Tongue (tissue), 2 donors: Measurements from ENCODE around the gene ASB6. TPM values are rescaled to one million over a fixed set of nuclear protein-coding genes. Genes with fewer than 3 reads are reported as not detected.

Experiments
- DNase-seq: peaks from one replicate; pipeline ENCODE4 v3.0.0-alpha.2; 2015
- total RNA-seq: library from RNA; depleted of rRNA; stranded (reverse); fragments of >200 nt; gene quantifications from one replicate; pipeline ENCODE4 v1.2.3, GENCODE V29; 2014

Gene ASB6, protein sequence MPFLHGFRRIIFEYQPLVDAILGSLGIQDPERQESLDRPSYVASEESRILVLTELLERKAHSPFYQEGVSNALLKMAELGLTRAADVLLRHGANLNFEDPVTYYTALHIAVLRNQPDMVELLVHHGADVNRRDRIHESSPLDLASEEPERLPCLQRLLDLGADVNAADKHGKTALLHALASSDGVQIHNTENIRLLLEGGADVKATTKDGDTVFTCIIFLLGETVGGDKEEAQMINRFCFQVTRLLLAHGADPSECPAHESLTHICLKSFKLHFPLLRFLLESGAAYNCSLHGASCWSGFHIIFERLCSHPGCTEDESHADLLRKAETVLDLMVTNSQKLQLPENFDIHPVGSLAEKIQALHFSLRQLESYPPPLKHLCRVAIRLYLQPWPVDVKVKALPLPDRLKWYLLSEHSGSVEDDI
- 11.7 TPM for total RNA-seq

GRCh38 chr9:129641750-129642585 lies at the start of gene ASB6:
Gene ASB6, minus strand, starts transcription at chr9:129642151. Its CDS starts 152 bp downstream, at chr9:129641999.
- DNase-seq: peak; percentile 98

DNA sequence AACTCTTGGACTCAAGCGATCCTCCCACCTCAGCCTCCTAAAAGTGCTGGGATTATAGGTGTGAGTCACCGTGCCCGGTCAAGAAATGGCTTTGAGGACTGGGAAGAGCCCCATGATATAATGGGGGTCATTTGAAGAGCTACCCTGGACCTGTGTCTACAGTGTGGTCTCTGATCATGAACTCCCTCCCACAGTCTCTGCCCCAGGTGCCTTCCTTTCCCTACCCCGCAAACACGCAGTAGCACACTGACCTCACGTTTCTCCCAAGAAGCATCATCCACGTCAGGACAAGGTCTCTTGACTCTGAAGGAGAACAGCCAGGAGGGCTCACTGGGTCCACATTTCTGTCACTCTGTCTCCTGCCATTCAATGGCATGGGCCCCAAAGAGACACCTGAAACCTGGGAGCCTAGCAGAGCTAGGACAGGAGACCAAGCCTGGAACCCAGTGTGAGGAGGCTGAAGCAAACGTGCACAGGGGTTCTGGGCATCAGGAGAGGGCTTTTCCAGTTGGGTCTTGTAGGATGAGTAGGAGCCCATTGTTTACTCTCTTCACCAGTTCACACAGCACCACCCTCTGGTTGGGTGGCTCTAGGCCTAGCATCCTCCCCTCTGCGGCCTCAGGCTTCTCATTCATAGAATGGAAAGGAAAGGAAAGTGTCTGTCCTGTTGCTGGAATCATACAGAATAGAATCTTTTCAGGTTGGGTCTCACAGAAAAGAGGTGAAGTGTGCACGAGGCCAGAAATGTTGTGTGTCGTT lies 46.5 kb upstream of the ASB6 start:
- no peak for DNase-seq

- DNase-seq: no peak
Observed at GRCh38 chr9:129687391-129687790, 45.4 kb upstream of the ASB6 start.

DNA sequence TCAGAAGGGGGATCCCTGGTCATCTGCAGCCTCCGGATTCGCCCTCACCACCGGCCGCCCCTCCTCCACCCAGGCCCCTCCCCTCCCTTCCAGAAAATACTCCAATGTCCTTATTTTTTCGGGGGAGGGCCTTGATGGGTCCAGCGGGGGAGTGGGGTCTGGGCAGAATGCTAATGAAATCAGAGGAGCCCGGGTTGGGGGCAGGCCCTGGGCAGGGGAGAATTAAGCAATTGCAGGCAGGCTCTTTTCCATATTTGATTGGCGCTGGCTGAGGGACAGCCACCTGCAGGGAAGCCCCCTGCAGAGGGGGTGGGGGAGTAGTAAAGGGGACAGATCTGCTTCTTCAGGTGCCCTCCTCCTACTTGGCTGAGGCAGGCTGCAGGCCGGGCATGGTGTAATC lies 44.8 kb upstream of the ASB6 start:
- no peak for DNase-seq

GRCh38 chr9:129685933-129686259 lies 43.9 kb upstream of the ASB6 start:
- DNase-seq: no peak

DNA sequence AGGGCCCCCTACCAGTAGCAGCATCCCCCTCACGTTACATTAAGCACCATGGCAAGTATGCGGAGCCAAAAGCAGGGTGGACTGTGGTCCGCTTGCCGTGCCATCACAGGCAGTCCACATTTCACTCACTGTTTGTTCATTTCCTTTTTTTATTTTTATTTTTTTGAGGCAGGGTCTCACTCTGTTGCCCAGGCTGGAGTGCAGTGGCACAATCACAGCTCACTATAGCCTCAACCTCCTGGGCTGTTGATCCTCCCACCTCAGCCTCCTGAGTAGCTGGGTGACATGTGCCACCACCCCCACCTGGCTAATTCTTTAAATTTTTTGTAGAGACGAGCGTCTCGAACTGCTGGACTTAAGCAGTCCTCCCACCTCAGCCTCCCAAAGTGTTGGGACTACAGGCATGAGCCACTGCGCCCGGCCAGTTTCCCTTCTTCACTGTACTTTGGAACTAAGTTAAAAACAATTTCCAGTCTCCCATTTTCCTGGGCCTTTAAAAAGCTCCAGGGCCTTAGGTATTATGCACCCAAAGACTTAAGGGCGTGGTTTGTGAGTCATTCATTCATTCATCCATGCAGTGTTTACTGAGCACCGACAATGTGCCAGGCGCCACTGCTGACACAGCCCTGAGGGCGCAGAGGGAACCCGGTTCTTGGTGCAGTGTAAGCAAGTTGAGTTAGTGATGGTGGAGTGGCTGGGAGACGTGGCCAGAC lies 43.4 kb upstream of the ASB6 start:
- DNase-seq: no peak

DNA sequence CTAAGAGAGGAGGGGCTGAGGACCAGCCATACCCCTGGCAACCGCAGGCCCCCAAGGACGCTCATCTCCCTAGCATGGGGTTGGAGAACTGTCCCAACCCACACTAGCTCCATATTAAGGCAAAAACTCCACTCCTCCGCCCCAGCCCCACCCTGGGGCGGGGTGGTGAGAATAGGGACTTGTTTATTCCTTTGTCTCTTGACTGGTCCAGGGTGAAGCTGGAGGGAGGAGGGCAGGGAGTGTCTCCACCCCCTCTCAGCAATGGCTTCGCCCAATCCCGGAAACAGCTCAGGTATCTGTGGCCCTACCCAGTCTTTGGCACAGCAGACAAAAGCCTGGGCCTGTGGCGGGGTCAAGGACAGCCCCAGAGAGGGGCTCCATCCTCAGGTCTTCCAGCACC lies 40.4 kb upstream of the ASB6 start:
- DNase-seq: no peak

GRCh38 chr9:129681924-129682323 lies 40.0 kb upstream of the ASB6 start:
- DNase-seq: no peak

GRCh38 chr9:129679537-129679936 lies 37.6 kb upstream of the ASB6 start:
- no peak for DNase-seq

DNA sequence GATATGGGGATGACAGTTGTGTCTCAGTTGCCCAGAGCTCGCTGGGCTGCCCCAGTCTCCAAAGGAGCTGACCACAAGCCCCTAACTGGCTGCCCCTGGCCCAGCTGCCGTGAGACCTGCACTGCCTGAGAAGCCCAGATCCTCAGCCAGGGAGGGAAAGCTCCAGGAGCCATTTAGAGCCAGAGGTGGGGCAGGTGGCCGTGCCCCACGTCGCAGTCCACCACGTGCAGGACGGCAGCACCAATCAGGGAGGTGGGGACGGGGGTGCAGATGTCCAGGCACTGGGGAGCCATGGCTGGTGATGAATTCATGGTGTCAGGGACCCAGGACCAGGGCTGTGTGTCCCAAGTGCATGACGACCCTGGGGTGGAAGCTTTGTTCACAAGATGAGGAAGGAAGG lies 36.9 kb upstream of the ASB6 start:
- no peak for DNase-seq

DNA sequence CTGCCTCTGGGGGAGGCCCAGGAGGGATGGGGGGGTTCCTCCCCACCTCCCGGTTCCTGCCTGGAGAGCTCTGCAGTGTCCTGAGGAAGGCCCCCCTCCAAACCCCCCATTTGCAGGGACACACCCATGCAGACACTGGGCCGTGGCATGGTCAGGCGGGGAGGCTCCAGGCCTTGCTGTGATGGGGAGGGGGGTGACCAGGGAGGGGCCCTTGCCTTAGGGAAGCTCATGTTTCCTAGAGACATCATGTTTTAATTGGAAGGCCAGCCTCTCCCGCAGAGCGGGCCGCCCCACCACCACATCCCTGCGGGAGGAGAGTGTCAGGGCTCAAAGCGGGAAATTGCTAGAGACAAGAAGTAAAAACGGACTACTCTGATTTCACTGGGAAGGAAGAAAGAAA lies 35.5 kb upstream of the ASB6 start:
- peak; percentile 71 for DNase-seq

DNA sequence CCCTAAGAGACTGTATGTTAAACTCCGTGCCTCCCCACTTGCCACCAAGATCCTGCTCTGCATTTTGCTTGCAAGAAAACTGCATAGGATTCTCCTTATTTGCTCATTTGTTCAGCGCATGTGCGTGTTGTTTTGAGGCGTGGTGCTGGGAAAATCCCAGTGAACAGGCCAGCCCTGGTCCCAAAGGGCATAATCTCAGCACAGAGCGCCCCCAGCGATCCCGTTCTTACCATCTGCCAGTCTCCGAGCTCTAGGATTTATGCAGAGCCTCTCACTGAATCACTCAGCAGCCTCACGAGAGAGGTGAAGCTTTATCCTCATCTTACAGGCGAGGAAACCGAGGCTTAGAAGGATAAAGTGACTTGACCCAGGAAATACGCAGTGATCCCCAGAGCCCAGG lies 35.0 kb upstream of the ASB6 start:
- peak; percentile 47 for DNase-seq

DNA sequence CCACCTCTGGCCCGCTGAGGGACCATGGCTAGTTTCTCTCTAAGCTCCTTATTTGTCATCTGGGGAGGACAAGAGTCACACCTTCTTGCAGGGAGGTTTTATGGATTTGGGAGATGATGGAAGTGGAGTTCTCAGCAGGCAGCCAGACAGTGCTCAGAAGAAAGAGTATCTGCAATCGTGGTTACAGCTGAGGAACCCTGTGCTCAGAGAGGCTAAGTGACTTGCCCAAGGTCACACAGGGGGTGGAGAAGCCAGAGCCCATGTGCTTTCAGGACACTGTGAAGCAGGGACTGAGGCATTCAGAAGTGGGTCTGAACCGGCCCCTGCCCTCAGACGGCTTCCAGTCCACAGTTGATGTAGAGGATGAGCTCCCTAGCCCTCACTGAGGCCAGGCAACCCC lies 34.3 kb upstream of the ASB6 start:
- no peak for DNase-seq

- DNase-seq: no peak
Observed at GRCh38 chr9:129675620-129676019, 33.7 kb upstream of the ASB6 start.

DNA sequence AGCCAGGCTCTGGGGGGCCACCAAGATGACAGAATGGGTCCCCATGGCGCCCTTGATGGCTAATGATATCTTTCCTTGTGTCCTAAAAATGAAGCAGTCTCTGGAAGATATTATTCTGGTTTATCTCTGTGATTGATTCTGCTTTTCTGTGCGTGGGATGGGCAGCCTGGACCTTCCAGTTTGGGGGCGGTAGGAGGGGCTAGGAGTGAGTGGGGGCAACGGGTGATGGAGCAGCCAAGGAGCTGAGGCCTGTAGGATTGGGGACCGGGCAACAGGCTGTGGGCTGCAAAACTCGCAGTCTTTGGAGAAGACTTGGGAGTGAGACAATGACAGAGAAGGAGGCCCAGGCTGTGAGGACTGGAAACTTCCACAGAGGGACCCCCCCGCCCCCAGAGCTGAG lies 32.3 kb upstream of the ASB6 start:
- no peak for DNase-seq

DNA sequence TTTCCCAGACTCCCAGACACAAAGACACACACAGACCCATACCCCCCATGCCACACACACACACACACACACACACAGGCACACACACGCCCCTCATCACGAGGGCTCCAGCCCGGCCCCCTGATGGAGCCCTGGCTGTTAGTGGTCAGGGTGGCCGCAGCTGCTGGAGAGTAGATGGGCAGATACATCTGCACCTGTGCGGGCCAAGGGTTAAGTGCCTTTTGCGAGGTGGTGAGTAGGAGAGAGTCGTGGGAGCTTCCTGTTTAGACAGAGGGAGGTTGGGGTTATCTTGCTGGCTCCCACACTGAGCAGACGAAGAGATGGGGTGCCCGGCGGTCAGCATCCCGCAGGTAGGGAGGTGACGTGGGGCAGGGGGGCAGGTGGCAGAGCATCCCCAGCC lies 31.7 kb upstream of the ASB6 start:
- no peak for DNase-seq

DNA sequence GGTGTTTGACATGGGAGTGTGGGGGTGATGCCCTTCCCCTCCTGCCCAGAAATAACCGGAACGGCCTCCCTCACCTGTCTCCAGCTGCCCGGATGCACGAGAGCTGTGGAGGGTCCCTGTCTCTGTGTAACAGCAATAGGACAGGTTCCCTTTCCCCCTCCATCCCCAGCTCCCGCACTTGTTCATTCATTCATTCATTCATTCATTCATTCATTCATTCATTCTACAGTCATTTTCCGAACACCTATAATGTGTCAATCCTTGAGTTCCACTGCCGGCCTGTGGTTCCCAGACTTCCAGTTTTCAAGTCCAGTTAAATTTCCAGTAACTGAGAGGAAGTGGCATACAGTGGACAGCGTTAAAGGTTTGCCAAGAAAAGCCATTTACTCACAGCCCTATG lies 30.8 kb upstream of the ASB6 start:
- no peak for DNase-seq

DNA sequence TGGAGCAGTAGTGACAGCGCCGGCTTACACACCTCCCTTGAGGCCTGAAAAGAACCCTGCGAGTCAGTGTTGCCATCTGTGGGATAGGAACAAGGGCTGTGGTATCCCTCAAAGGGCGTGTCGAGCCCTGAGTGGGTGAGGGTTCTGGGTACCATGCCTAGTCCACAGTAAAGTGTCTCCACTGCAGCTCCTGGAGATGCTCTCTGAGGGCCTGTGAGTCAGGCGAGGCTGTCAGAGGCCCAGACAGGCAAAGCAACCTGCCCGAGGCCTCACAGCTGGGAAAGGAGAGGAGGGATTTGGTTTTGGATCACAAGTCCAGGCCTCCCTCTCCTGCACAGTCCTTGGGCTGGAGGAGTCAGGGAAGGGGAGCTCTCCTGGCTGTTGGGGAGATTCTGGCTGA lies 29.6 kb upstream of the ASB6 start:
- DNase-seq: no peak

GRCh38 chr9:129671065-129671464 lies 29.1 kb upstream of the ASB6 start:
- no peak for DNase-seq

- DNase-seq: no peak
Observed at GRCh38 chr9:129669946-129670345, 28.0 kb upstream of the ASB6 start.

- no peak for DNase-seq
Observed at GRCh38 chr9:129669141-129669718, 27.3 kb upstream of the ASB6 start.

DNA sequence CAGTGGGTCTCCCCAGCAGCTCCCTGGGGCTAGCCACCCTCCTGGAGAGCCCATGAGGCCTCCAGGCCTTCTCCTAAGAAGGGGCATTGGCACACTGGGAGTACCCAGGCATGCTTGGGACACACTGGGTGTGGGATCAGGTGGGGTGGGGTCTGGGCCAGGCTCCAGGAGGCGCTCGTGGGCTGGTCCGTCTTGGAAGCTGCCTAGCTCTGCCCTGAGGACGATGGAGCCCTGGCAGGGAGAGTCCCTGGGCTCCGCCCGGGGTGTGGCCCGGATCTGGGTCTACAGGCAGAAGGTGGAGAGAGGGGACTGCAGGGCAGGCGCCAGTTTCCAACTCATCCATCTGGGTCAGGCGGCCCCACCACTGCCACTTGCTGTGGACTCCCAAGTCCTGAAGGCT lies 25.9 kb upstream of the ASB6 start:
- no peak for DNase-seq
